ENCODE results near the gene LGALS8.

LGALS8 gene

DNA sequence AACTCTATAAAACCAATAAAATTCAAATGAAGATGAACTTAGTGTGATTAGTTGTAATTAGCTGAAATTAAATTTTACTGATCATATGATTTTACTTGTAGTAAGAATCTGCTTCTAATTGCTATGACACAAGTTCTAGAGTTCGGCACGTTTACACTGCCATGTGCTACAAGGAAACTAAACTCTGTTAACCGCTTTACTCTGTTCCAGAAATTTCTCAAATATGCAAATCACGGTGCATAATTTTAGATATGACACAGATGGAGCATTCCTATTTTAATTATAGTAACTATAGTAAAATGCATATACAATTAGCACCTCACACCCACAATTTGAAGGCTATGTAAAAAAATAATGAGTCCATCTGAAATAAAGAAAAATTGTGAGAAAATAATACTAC is 65.7 kb downstream of the LGALS8 start:
- DNase-seq (ENCODE audit: low read depth in 2 of 2), result no peak

DNA sequence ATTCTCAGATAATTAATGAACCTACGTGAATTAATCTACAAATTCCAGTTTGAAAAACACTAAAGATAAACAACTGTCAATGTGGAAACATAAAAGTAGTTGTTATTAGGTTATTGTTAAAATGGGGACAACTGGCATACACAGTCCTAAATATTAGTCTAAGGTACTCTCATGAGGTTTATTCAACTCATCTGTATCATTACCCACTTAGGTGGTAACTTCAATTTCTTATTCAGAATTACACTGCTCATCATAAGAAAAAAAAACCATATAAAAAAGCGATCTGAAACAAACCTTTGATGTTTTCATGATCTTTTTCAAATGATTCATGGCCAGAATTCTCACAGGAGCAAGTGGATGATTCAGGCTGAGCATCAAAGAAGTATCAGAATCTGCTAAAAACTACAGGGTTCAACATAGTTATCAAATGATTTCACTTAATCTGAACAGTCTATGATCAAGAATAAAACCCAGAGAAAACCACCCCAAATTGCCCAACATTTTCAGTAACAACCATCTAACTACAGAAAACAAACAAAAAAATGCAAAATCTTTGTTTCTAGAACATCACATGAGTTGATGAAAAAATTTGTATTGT is 66.9 kb downstream of the LGALS8 start:
- DNase-seq (ENCODE audit: low read depth in 2 of 2), result no peak

DNA sequence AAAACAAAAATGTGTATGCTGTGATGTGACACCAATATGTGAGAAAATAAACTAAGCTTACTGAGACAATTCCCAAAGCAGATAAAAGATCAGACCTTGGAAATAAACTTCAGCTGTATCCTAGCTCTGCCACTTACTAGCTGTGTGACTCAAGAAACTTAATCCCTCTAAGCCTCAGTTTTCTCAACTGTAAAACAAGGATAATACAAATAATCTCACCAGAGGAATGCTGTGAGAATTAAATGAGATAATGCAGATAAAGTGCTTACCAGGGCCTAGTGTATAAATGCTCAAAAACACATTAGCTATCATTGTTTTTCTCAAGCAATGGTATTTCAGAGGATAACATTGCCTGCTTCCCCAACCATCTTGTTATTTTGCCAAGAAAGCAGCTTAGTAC is 78.4 kb downstream of the LGALS8 start:
- no peak for DNase-seq (ENCODE audit: low read depth in 2 of 2)

All from activated CD4-positive, alpha-beta T cell treated with anti-CD3 and anti-CD28 coated beads for 24 hours (primary cell).